HG03135 (cell line): ENCODE results near the gene USP32.
"Not testable (repeated sequence)": the region's sequence is repeated elsewhere in the genome, so short reads cannot be mapped to it uniquely, and the experiment has no call there.

Source experiments
- ATAC-seq: cut with Tn5 transposase; IDR thresholded peaks from one replicate; pipeline ENCODE4 v1.9.1; 2021; ENCODE audit warnings: mild to moderate bottlenecking, moderate library complexity; ENCODE audit not compliant: unreplicated experiment

Gene USP32

DNA sequence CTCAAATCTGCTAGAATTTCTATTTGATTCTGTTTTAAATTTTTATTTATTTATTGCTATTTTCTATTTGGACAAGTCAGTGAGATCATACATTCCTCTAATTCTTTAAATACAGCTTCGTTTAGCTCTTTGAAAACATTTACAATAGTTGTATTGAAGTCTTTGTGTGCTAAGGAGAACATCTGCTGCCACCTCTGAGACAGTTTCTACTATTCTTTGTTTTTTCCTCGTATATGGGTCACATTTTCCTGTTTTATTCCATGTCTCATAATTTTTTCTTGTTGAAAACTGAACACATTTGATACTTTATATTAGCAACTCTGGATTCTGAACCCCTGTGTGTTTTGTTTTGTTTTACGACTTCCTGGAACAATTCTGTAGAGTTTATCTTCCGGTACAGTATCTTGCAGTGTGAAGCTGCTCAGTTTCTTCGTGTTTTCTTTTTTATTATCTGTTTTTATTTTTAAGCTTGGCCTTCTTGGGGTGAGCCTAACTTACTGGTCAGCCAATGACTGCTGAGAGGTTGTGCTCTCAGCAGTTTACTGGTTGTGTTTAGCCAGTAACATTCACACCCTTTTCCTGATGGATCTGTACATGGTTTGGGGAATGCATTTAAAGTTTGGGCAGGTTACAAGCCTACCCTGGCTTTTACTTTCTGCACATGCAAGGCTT is 143.2 kb downstream of the USP32 start:
- ATAC-seq = no peak

DNA sequence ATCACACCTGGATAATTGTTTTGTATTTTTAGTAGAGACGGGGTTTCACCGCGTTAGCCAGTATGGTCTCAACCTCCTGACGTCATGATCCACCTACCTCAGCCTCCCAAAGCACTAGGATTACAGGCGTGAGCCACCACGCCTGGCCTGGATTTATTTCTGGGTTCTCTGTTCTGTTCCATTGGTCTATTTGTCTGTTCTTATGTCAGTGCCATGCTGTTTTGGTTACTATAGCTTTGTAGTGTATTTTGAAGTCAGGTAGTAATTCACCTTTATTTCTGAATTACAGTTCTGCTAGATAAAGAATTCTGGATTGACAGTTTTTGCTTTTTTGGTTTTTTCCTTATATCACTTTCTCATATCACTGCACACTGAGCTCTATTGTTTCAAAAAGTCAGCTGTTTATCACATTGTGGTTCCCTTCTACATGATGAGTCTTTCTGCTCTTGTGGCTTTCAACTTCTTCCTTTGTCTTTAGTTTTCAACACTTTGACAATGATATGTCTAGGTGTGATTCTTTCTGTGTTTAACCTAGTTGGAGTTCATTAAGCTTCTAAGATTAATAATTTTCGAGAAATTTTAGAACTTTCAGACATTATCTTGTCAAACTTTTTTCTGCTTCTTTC is 144.0 kb downstream of the USP32 start:
- ATAC-seq = no peak

DNA sequence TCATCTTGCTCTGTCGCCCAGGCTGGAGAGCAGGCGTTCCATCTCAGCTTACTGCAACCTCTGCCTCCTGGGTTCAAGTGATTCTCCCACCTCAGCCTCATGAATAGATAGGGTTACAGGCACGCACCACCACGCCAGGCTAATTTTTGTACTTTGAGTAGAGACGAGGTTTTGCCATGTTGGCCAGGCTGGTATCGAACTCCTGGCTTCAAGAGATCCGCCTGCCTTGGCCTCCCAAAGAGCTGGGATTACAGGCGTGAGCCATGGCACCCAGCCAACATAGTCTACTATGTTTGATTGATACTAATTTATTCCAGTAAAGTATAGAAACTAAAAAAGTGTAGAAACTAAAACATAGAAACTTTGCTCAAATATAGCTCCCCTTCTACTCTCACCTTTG is 147.3 kb downstream of the USP32 start:
- ATAC-seq = no peak

DNA sequence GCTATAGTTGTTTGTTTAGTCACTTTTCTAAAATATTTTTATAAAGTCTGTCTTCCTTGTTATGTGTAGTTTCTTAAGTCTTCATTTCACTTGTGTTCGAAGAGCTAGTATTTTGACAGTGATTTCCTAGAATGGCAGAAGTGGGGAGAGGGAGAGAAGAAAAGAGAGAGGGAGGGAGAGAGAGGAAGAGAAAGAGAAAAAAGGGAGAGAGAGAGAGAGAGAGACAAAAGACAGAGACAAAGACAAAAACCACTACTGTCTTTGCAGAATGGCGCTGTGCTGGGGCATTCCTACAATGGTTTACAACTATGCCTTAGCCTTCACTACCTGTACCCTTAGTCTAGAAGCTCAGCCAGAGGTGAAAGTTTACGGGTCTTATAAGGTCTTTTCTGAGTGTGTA is 151.6 kb downstream of the USP32 start:
- ATAC-seq = no peak

DNA sequence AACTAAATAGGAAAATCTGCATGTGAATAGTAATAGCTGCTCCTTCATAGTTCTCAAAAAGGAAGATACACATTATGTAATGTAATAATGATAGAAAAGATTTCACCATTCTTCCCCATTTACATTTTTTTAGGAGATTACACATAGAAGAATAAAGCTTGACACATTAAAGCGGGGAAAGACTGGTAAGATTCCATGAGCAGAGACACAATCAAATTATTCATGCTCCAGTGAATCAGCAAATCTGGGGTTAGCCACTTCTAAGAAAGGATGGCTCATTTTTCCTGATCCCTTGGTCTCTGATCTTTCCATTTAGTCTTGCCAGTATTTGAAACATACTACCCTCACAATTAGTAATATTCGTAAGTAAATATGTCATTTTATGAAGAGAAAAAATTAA is 160.2 kb downstream of the USP32 start:
- no peak for ATAC-seq

DNA sequence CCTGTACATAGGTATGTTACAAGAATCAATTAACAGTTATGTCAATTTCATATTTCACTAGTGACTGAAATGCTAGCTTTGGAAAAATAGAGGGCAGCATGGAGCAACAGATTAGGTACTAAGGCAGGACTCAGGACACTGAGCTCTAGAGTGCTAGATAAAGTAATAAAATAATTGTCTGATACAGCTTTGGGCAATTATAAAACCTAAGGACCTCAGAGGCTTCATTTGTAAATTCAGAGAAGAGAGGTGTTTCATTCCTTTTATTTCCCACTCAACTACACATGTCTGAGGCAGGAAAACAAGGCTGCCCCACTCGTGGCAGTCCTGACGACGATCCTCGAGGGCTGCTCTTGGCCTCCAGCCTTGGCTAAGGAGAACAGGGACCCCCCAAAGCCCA is 160.7 kb downstream of the USP32 start:
- no peak for ATAC-seq

DNA sequence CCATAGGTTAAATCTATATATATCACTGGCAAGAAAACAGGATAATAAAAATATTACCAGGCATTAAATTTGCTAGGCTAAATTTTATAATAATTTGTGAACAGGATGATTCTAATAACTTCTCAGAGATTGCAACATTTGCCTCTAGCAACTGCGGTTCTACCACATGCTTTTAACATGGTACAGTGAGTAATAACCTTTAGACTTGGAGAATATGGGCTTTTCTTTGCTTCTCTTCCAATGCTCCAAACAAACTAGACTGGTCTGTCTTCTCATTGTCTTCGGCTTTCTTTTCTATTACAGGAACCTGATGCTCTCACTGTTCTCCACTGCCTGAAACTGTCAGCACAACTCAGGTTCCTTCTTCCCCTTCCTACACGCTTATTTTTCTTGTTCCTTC is 161.6 kb downstream of the USP32 start:
- no peak for ATAC-seq

DNA sequence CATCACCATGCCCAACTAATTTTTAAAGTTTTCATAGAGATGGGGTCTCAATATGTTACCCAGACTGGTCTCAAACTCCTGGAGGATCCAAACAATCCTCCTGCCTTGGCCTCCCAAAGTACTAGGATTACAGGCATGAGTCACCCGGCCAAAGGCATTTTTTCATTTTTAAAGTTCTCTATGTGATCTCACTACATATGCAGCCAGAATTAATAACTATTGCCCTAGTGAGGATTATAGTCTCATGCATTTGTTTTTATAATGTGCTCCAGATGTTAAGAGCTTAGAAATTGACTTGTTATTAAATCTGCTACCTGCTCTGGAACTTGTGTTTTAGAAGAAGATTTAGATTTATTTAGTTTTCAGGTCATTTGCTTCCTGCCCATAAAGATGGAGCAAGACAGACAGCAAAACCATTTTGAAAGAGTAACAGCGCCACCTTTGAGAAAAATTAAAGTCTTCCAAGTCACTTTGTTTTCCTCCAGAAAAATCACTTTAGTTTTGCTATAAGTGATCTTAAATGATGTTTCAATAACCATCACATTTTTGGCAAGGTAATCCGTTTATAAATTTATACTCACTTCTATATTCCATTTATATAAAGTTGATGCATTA is 162.6 kb downstream of the USP32 start:
- no peak for ATAC-seq

DNA sequence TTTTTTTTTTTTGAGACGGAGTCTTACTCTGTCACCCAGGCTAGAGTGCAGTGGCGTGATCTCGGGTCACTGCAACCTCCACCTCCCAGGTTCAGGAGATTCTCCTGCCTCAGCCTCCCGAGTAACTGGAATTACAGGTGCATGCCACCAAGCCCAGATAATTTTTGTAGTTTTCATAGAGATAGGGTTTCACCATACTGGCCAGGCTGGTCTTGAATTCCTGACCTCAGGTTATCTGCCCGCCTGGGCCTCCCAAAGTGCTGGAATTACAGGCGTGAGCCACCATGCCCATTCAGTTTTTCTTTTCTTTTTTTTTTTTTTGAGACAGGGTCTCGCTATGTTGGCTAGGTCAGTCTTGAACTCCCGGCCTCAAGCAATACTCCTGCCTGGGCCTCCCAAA is 164.7 kb downstream of the USP32 start:
- not testable (repeated sequence) for ATAC-seq

DNA sequence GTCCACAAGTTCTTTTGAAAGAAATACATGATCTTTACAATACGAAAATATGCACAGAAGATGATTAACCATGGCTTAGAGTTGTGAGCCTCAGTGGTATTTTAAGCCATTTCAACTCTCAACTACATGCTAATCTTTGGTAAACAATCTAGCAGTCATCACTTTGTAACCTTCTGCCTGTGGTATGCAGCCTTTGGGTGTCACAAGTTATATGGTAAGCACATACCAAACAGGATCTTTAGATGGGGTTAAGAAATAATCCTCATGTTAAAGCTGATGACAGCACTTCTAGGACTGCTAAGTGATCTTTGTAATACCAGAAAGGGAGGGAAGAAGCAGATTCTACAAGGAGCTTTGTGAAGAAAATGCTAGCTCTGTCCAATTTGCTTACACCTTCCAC is 167.9 kb downstream of the USP32 start:
- no peak for ATAC-seq

DNA sequence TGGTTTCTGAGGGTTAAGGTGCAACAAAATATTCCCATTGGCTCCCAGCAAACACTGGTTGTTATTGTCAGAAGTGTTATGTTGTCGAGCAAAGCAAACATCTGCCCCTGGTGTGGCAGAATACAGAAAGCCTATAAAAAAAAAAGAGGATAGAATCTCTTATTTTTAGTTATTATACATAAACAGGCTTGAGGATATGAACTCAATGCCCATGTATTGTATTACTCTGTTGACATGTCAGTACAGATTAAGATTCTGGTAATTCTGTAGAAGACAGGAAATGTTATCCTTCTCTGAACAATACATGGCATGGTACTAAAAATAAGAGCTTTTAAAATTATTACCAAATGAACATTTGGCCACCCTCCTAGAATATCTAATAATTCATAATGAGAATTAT is 168.5 kb downstream of the USP32 start:
- ATAC-seq = no peak

DNA sequence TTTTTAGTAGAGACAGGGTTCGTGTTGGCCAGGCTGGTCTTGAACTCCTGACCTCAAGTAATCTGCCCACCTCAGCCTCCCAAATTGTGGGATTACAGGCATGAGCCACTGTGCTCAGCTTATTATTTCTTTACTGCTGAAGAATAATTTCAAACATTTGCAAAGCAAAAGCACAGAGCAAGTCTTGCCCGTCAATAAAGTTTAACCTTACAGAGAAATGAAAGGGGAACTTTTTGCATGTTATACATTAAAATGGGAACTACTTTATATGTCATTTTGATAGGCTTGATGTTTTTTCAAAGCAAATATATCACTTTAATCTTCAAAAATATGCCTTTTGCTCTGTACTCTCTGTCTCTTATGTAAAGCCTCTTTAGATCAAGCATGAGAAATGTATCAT is 173.2 kb downstream of the USP32 start:
- ATAC-seq = not testable (repeated sequence)

DNA sequence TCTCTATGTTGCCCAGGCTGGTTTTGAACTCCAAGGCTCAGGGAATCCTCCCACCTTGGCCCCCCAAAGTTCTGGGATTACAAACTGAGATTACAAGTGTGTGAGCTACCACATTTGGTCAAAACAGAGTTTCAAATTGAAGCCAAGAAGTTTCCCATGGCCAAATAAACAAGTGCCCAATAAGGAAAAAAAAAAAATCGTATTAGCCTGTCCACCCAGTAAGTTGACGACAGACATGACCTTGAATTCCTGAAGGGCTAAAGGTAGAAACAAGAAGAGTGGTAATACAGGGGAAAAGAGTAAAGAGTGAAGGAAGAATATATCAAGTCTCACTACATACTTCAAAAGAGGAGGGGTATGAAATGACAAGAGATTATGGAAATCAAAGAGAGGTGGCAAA is 176.0 kb downstream of the USP32 start:
- not testable (repeated sequence) for ATAC-seq

DNA sequence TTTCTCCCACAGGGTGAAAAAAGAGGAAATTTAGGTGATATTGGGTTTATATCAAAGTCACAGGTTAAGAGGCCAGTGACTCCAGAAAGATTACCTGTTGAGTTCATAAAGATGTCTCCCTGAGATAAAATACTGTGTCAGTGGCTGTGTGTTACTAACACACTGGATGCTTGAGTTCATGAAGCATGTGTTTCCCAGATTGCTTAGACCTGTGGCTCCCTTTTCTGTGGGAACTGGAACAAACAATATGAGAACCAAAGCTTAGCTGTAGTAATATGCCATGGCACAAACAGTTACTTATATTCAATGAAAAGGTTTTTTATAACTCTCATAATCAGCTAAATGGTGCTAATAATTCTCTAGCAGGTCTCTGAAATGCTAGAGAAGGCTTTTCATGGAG is 180.7 kb downstream of the USP32 start:
- ATAC-seq = not testable (repeated sequence)

DNA sequence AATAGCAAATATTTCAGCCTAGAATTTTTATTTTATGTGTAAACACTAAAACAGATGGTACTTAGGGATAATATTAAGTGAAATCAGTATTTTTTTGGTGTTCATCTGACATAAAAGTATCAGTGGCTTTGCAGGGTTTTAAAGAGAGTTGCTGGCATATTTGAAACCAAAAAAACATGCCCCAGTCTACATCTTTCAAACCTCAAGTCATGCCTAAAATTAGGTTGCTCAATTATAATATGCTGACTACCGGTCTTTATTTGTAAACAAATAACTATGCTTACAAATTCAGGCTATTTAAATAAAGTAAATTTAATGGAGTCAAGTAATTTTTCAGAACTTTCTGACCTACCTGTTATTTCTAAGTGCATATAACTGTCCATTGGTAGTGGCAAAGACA is 183.6 kb downstream of the USP32 start:
- not testable (repeated sequence) for ATAC-seq

DNA sequence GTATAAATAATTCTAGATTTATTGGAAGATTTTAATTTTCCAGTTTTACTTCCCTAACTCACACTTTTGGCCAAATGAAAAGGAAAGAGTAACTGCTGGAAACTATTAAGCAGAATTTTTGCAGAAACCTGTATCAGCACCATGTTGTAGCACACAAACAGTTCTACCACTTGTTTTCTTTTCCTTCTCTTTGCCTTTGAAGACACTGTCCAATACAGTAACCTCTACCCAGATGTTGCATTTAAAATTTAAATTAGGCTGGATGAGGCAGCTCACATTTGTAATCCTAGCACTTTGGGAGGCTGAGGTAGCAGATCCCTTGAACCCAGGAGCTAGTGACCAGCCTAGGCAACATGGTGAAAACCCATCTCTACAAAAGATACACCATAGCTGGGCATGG is 186.2 kb downstream of the USP32 start:
- ATAC-seq = not testable (repeated sequence)

DNA sequence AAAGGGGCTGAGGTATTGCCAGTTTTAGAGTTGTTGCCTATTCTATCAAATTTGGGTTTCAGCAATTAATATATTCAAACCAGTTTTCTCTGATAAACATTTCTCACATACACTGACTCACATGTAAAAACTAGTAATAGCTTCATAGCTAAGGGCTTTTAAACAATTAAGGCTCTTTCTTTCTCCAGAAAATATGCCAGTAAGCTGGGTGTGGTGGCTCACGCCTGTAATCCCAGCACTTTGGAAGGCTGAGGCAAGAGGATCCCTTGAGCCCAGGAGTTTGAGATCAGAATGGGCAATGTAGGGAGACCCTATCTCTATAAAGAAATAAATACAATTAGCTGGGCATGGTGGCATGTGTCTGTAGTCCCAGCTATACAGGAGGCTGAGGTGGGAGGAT is 193.3 kb downstream of the USP32 start:
- not testable (repeated sequence) for ATAC-seq

DNA sequence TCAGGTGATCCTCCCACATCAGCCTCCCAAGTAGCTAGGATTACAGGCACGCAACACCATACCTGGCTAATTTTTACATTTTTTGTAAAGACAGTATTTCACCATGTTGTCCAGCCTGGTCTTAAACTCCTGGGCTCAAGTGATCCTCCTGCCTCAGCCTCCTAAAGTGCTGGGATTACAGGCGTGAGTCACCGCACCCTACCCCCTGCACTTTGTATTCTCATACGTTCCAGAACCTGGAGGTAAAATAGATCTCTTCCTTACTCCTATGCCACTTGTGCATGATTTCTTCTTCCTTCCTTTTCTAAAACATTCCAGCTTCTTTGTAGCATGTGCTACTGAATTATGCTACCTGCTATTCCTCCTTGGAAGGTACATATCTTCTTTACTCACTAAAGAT is 197.8 kb downstream of the USP32 start:
- not testable (repeated sequence) for ATAC-seq

DNA sequence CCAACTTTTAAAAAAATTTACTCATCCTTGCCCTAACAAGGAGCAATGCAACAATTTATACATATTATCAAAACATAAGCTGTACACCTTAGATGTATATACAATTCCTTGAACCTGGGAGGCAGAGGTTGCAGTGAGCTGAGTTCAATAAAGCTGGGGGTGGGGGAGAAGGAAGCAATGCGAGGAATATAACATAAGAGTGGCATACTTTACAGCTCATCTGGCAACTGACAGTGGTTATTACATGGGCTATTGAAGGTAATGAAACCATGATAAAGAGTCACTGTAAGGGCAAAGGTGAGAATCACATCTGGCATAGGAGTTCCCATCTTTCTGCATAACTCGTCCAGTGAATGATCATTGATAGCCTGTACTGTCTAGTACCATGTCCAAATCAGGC is 198.5 kb downstream of the USP32 start:
- ATAC-seq = no peak

DNA sequence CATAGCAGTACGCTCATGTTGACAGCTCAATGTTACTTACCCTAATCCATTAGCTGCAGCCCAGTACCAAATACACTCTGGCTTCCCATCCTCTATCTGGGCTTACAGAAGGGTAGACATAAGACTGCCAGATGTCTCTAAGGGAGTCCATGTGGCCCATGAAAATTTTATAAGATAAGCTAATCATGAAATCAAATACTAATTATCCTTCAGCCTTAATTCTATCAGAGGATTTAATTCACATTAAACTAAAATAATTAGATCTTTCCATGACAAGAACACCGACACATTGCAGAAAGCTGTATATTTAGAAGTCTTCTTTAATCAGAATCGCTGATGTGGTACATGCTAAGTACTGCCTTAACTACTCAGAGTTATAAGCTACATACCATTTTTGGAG is 198.9 kb downstream of the USP32 start:
- not testable (repeated sequence) for ATAC-seq

DNA sequence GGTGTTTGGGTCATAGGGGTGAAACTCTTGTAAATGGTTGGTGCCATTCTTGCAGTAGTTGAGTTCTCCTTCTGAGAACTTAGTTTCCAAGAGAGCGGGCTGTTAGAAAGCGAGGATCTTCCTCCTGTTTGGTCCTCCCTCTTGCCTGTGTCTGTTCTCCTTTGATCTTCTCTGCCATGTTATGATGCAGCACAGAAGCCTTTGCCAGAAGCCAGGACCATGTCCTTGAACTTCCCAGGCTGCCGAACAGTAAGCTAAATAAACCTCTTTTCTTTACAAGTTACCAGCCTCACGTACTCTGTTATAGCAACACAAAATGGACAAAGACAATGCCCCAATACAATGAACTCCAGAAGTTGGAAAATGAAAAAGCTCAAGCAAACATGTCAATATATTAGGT is 201.9 kb downstream of the USP32 start:
- not testable (repeated sequence) for ATAC-seq

DNA sequence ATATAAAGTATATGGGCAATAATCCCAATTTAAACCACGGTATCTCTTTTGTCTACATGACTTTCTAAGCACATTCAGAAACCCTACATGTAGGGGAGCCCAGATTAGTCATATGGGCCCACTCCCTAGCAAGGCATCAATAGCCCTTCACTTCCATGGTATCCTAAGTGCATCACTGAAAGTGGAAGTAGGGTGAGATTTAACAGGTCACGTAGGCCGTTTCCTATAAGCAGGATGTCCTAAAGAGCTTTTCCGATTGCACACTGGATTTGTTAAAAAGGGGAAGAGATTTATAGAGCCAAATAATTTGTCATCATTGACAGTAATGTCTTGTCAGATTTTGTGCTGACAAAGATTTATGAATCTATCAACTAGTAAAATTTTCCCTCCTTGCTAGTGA is 203.2 kb downstream of the USP32 start:
- ATAC-seq = no peak
